GM12891 (cell line): ENCODE results near the gene DLG5.

ENCODE experiments used
- POLR2A ChIP-seq: IDR thresholded peaks from 2 replicates; pipeline ENCODE4 v1.6.1; 2011; ENCODE audit warnings: low read depth, low read length, control low read depth
- POLR2AphosphoS5 ChIP-seq: IDR thresholded peaks from 2 replicates; pipeline ENCODE4 v1.6.1; 2011; ENCODE audit warnings: low read depth, low read length, control low read depth
- TAF1 ChIP-seq: IDR thresholded peaks from 2 replicates; pipeline ENCODE4 v1.6.1; 2011; ENCODE audit warnings: low read depth, low read length, control low read depth

GRCh38 chr10:77905086-77905748, 21.3 kb downstream of the DLG5 start:
- TF ChIP-seq POLR2AphosphoS5 (no peak), POLR2A (no peak), TAF1 (no peak)
